HEK293T (cell line): Measurements from ENCODE around the gene PITHD1.

Experiments
- ARNT ChIP-seq: fragments of 450-650 bp; IDR thresholded peaks from 2 replicates; pipeline ENCODE4 v1.6.1; 2017; ENCODE audit warnings: mild to moderate bottlenecking
- ELF4 ChIP-seq: fragments of 450-650 bp; IDR thresholded peaks from 2 replicates; pipeline ENCODE4 v1.6.1; 2017; ENCODE audit warnings: antibody characterized with exemption
- TF ChIP-seq, protein P1 (sequence below): fragments of 450-650 bp; IDR thresholded peaks from 2 replicates; pipeline ENCODE4 v1.6.1; 2016

DNA sequence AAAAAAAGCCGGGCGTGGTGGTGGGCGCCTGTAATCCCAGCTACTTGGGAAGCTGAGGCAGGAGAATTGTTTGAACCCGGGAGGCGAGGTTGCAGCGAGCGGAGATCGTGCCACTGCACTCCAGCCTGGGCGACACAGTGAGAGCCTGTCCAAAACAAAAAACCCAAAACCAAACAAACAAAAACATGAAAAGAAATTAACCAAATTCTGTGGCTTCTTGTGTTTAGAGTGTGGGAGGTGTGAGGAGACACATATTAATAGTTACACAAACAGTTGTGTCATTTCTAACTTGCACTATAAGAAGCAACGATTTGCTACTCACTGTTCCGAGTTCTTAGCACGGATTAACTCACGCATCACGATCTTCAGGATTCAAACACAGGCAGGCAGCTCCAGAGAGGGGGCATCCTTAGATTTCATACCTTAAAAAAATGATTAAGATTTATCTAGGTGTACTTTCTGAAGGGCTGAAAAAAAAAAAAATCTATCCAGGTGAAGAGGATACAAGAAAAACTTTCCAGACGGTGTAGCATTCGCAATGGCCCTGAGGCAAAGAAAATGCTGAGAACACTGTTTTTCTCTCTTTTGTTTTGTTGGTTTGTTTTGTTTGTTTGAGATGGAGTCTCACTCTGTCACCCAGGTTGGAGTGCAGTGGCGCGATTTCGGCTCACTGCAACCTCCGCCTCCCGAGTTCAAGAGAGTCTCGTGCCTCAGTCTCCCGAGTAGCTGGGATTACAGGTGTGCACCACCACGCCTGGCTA, 47.7 kb downstream of the PITHD1 start:
- TF ChIP-seq ELF4 = no peak
- TF ChIP-seq, protein P1, sequence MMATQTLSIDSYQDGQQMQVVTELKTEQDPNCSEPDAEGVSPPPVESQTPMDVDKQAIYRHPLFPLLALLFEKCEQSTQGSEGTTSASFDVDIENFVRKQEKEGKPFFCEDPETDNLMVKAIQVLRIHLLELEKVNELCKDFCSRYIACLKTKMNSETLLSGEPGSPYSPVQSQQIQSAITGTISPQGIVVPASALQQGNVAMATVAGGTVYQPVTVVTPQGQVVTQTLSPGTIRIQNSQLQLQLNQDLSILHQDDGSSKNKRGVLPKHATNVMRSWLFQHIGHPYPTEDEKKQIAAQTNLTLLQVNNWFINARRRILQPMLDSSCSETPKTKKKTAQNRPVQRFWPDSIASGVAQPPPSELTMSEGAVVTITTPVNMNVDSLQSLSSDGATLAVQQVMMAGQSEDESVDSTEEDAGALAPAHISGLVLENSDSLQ = no peak
- TF ChIP-seq ARNT = no peak
